ENCODE data around the gene BANP.

- no peak for TF ChIP-seq E2F4 (CRISPR knock-in tag; IDR thresholded peaks at IDR 0.05; ENCODE audit: borderline replicate concordance, low read depth)
- no peak for TF ChIP-seq NR2C2 (CRISPR knock-in tag; IDR thresholded peaks at IDR 0.05)
- TF ChIP-seq, protein P1, sequence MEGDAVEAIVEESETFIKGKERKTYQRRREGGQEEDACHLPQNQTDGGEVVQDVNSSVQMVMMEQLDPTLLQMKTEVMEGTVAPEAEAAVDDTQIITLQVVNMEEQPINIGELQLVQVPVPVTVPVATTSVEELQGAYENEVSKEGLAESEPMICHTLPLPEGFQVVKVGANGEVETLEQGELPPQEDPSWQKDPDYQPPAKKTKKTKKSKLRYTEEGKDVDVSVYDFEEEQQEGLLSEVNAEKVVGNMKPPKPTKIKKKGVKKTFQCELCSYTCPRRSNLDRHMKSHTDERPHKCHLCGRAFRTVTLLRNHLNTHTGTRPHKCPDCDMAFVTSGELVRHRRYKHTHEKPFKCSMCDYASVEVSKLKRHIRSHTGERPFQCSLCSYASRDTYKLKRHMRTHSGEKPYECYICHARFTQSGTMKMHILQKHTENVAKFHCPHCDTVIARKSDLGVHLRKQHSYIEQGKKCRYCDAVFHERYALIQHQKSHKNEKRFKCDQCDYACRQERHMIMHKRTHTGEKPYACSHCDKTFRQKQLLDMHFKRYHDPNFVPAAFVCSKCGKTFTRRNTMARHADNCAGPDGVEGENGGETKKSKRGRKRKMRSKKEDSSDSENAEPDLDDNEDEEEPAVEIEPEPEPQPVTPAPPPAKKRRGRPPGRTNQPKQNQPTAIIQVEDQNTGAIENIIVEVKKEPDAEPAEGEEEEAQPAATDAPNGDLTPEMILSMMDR (IDR thresholded peaks at IDR 0.05), result no peak
- TF ChIP-seq ZNF281 (CRISPR knock-in tag; IDR thresholded peaks at IDR 0.05), result no peak
- TF ChIP-seq, protein P2, sequence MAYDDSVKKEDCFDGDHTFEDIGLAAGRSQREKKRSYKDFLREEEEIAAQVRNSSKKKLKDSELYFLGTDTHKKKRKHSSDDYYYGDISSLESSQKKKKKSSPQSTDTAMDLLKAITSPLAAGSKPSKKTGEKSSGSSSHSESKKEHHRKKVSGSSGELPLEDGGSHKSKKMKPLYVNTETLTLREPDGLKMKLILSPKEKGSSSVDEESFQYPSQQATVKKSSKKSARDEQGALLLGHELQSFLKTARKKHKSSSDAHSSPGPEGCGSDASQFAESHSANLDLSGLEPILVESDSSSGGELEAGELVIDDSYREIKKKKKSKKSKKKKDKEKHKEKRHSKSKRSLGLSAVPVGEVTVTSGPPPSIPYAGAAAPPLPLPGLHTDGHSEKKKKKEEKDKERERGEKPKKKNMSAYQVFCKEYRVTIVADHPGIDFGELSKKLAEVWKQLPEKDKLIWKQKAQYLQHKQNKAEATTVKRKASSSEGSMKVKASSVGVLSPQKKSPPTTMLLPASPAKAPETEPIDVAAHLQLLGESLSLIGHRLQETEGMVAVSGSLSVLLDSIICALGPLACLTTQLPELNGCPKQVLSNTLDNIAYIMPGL (CRISPR knock-in tag; IDR thresholded peaks at IDR 0.05), result no peak
- no peak for TF ChIP-seq USF2 (CRISPR knock-in tag; IDR thresholded peaks at IDR 0.05)
- no peak for TF ChIP-seq NFE2L1 (CRISPR knock-in tag; IDR thresholded peaks at IDR 0.05)
- no peak for TF ChIP-seq MAX (CRISPR knock-in tag; IDR thresholded peaks at IDR 0.05)
- TF ChIP-seq STAT6 (CRISPR knock-in tag; conservative IDR thresholded peaks at IDR 0.05; ENCODE audit: low read depth), result no peak
- no peak for TF ChIP-seq SP1 (CRISPR knock-in tag; conservative IDR thresholded peaks at IDR 0.05)
These were observed 28.9 kb upstream of the BANP start for GRCh38 chr16:87922250-87922871.

All from WTC11 (cell line).